ENCODE results near the gene FBXW11. TPM values are rescaled to one million over a fixed set of nuclear protein-coding genes. Genes with fewer than 3 reads are reported as not detected.

The FBXW11 gene
- total RNA-seq, 1 experiment from 2014 or later: 69.2 TPM

- Histone ChIP-seq H3K27ac (ENCODE audit: low read length) (peak overlapping the region; percentile 79), H3K4me1 (ENCODE audit: insufficient read depth, low read length) (peaks cover 40% of the 10 kb centered on the region), H3F3A (ENCODE audit: low read length, unreplicated experiment) (no peaks in the 10 kb centered on the region), H4K20me1 (ENCODE audit: low read length) (peaks cover 29% of the 10 kb centered on the region; the same call in 1 of the 2 replicates), H3K9ac (ENCODE audit: low read length) (peak overlapping the region; percentile 90), H2AFZ (ENCODE audit: low read length) (peak overlapping the region; percentile 68), H3K9me3 (ENCODE audit: low read length) (no peaks in the 10 kb centered on the region), H3K27me3 (ENCODE audit: low read length) (no peaks in the 10 kb centered on the region), H3K79me2 (ENCODE audit: low read length) (peaks cover 66% of the 10 kb centered on the region), H3K4me2 (ENCODE audit: low read length) (peak overlapping the region; percentile 99), H3K36me3 (ENCODE audit: low read depth, low read length) (peaks cover 4% of the 10 kb centered on the region; the same call in 1 of the 2 replicates), H3K4me3 (ENCODE audit: low read length) (peak overlapping the region; percentile 80), H3K9me2 (replicated peaks; ENCODE audit: low read length) (no peaks in the 10 kb centered on the region)
- ChIA-PET CTCF (interaction anchor here (0.6 to 2.1 kb wide), 2 partner anchors 94 to 98 kb away, joined by 3 to 10 read pairs; no protein-coding TSS in a partner anchor), POLR2A (ENCODE audit: unreplicated experiment) (interaction anchor here (0.6 kb wide), 2 partner anchors 9 to 617 kb away, joined by 3 read pairs; no protein-coding TSS in a partner anchor)
- TF ChIP-seq CTCF (conservative IDR thresholded peaks at IDR 0.05; ENCODE audit: low read depth, low read length) (no peak), EZH2 (IDR thresholded peaks at IDR 0.05; ENCODE audit: low read length, unreplicated experiment) (no peak), EZH2phosphoT487 (IDR thresholded peaks at IDR 0.05; ENCODE audit: borderline replicate concordance, low read length) (no peak)
- no TSS peak for BruUV-seq (replicated peaks)
- ATAC-seq (no peak), DNase-seq (no peak)
- intact Hi-C loops (cut with micrococcal nuclease): loop anchor here (2.0 kb wide), 1 partner anchor 183 kb away; the partner anchor contains the start of gene STK10
These were observed 624 bp downstream of the FBXW11 start for GRCh38 chr5:172005708-172006320.

- no peaks in the 10 kb centered on the region for H3K27me3 ChIP-seq (ENCODE audit: low read length)
- H3K4me3 ChIP-seq (ENCODE audit: low read length): peak overlapping the region; percentile 80
- H3K4me1 ChIP-seq (ENCODE audit: insufficient read depth, low read length): peaks cover 44% of the 10 kb centered on the region
- intact Hi-C loops (cut with micrococcal nuclease): loop anchor here (5.0 kb wide), 1 partner anchor 48 kb away; no protein-coding TSS in a partner anchor
- H3K9me3 ChIP-seq (ENCODE audit: low read length): no peaks in the 10 kb centered on the region
- no peaks in the 10 kb centered on the region for H3F3A ChIP-seq (ENCODE audit: low read length, unreplicated experiment)
- H3K9ac ChIP-seq (ENCODE audit: low read length): peak overlapping the region; percentile 90
- DNase-seq: no peak
- TF ChIP-seq CTCF (conservative IDR thresholded peaks at IDR 0.05; ENCODE audit: low read depth, low read length): no peak
- TF ChIP-seq EZH2phosphoT487 (IDR thresholded peaks at IDR 0.05; ENCODE audit: borderline replicate concordance, low read length): no peak
- no peak for TF ChIP-seq EZH2 (IDR thresholded peaks at IDR 0.05; ENCODE audit: low read length, unreplicated experiment)
- H4K20me1 ChIP-seq (ENCODE audit: low read length): peaks cover 29% of the 10 kb centered on the region; the same call in 1 of the 2 replicates
- H3K9me2 ChIP-seq (replicated peaks; ENCODE audit: low read length): no peaks in the 10 kb centered on the region
- no peak overlapping the region for H2AFZ ChIP-seq (ENCODE audit: low read length)
- peak overlapping the region; percentile 99 for H3K4me2 ChIP-seq (ENCODE audit: low read length)
- no TSS peak for BruUV-seq (replicated peaks)
- CTCF ChIA-PET: interaction anchor here (0.6 kb wide), 1 partner anchor 36 kb away, joined by 4 read pairs; no protein-coding TSS in a partner anchor
- H3K36me3 ChIP-seq (ENCODE audit: low read depth, low read length): peaks cover 4% of the 10 kb centered on the region; the same call in 1 of the 2 replicates
- H3K27ac ChIP-seq (ENCODE audit: low read length): peak overlapping the region; percentile 79
- no peak for ATAC-seq
- POLR2A ChIA-PET (ENCODE audit: unreplicated experiment): no interaction called here
- H3K79me2 ChIP-seq (ENCODE audit: low read length): peaks cover 76% of the 10 kb centered on the region
These were observed 1.6 kb downstream of the FBXW11 start for GRCh38 chr5:172004824-172005237.

GRCh38 chr5:172003746-172004145, 2.7 kb downstream of the FBXW11 start:
- ChIA-PET CTCF (no interaction called here), POLR2A (ENCODE audit: unreplicated experiment) (no interaction called here)
- no peaks in the 10 kb centered on the region for H3F3A ChIP-seq (ENCODE audit: low read length, unreplicated experiment)
- ATAC-seq (no peak), DNase-seq (peak; percentile 54)
- H3K9me2 ChIP-seq (replicated peaks; ENCODE audit: low read length): no peaks in the 10 kb centered on the region
- peaks cover 46% of the 10 kb centered on the region for H3K4me1 ChIP-seq (ENCODE audit: insufficient read depth, low read length)
- H3K27ac ChIP-seq (ENCODE audit: low read length): peak overlapping the region; percentile 3; the same call in 1 of the 2 replicates
- no peaks in the 10 kb centered on the region for H3K9me3 ChIP-seq (ENCODE audit: low read length)
- peaks cover 29% of the 10 kb centered on the region; the same call in 1 of the 2 replicates for H4K20me1 ChIP-seq (ENCODE audit: low read length)
- H3K9ac ChIP-seq (ENCODE audit: low read length): peak overlapping the region; percentile 90; the same call in 1 of the 2 replicates
- peak overlapping the region; percentile 99 for H3K4me2 ChIP-seq (ENCODE audit: low read length)
- no peak overlapping the region for H2AFZ ChIP-seq (ENCODE audit: low read length)
- intact Hi-C loops (cut with micrococcal nuclease): loop anchor here (5.0 kb wide), 1 partner anchor 46 kb away; no protein-coding TSS in a partner anchor
- TF ChIP-seq EZH2phosphoT487 (IDR thresholded peaks at IDR 0.05; ENCODE audit: borderline replicate concordance, low read length) (no peak), EZH2 (IDR thresholded peaks at IDR 0.05; ENCODE audit: low read length, unreplicated experiment) (no peak)
- no TSS peak for BruUV-seq (replicated peaks)
- H3K79me2 ChIP-seq (ENCODE audit: low read length): peaks cover 86% of the 10 kb centered on the region
- peaks cover 4% of the 10 kb centered on the region; the same call in 1 of the 2 replicates for H3K36me3 ChIP-seq (ENCODE audit: low read depth, low read length)
- H3K27me3 ChIP-seq (ENCODE audit: low read length): no peaks in the 10 kb centered on the region
- peak overlapping the region; percentile 80 for H3K4me3 ChIP-seq (ENCODE audit: low read length)

Data from PC-3 (cell line).